IPS-18a (cell line): ENCODE results near the gene KIF5B.

ENCODE experiments used
- H3K27ac ChIP-seq: one replicate; pipeline ENCODE4 v1.5.1; 2013; ENCODE audit warnings: low read length
- H3K27me3 ChIP-seq: one replicate; pipeline ENCODE4 v1.6.1; 2013; ENCODE audit warnings: mild to moderate bottlenecking, low read length; ENCODE audit not compliant: control insufficient read depth, insufficient read depth
- H3K36me3 ChIP-seq: one replicate; pipeline ENCODE4 v1.6.1; 2013; ENCODE audit warnings: low read depth, low read length; ENCODE audit not compliant: control insufficient read depth
- H3K4me1 ChIP-seq: one replicate; pipeline ENCODE4 v1.6.1; 2013; ENCODE audit warnings: low read depth, low read length; ENCODE audit not compliant: control insufficient read depth
- H3K4me3 ChIP-seq: one replicate; pipeline ENCODE4 v1.5.1; 2013; ENCODE audit warnings: low read length
- H3K9ac ChIP-seq: one replicate; pipeline ENCODE4 v1.6.1; 2013; ENCODE audit warnings: mild to moderate bottlenecking, low read length, moderate library complexity
- H3K9me3 ChIP-seq: one replicate; pipeline ENCODE4 v1.6.1; 2013; ENCODE audit warnings: low read depth, low read length; ENCODE audit not compliant: control insufficient read depth

KIF5B gene

GRCh38 chr10:32038777-32039176 is 17.4 kb downstream of the KIF5B start:
- Histone ChIP-seq H3K9ac (no peak overlapping the region), H3K36me3 (peaks cover 80% of the 10 kb centered on the region), H3K4me3 (no peak overlapping the region), H3K4me1 (no peaks in the 10 kb centered on the region), H3K27me3 (no peaks in the 10 kb centered on the region), H3K9me3 (no peaks in the 10 kb centered on the region), H3K27ac (no peak overlapping the region)

GRCh38 chr10:32036922-32037321 is 19.3 kb downstream of the KIF5B start:
- H3K4me1 ChIP-seq = no peaks in the 10 kb centered on the region
- peaks cover 87% of the 10 kb centered on the region for H3K36me3 ChIP-seq
- H3K9me3 ChIP-seq = no peaks in the 10 kb centered on the region
- H3K9ac ChIP-seq = no peak overlapping the region
- no peak overlapping the region for H3K27ac ChIP-seq
- H3K27me3 ChIP-seq = no peaks in the 10 kb centered on the region
- H3K4me3 ChIP-seq = no peak overlapping the region

GRCh38 chr10:32035038-32035437 is 21.2 kb downstream of the KIF5B start:
- no peaks in the 10 kb centered on the region for H3K4me1 ChIP-seq
- H3K9me3 ChIP-seq = no peaks in the 10 kb centered on the region
- no peak overlapping the region for H3K4me3 ChIP-seq
- H3K27me3 ChIP-seq = no peaks in the 10 kb centered on the region
- no peak overlapping the region for H3K27ac ChIP-seq
- H3K36me3 ChIP-seq = peaks cover 95% of the 10 kb centered on the region
- H3K9ac ChIP-seq = no peak overlapping the region

GRCh38 chr10:32033171-32033570 is 23.1 kb downstream of the KIF5B start:
- Histone ChIP-seq H3K27ac (no peak overlapping the region), H3K4me1 (no peaks in the 10 kb centered on the region), H3K36me3 (peaks cover 96% of the 10 kb centered on the region), H3K9me3 (no peaks in the 10 kb centered on the region), H3K4me3 (no peak overlapping the region), H3K27me3 (no peaks in the 10 kb centered on the region), H3K9ac (no peak overlapping the region)

- peaks cover 97% of the 10 kb centered on the region for H3K36me3 ChIP-seq
- H3K9ac ChIP-seq = no peak overlapping the region
- no peaks in the 10 kb centered on the region for H3K9me3 ChIP-seq
- H3K4me3 ChIP-seq = no peak overlapping the region
- no peaks in the 10 kb centered on the region for H3K27me3 ChIP-seq
- no peaks in the 10 kb centered on the region for H3K4me1 ChIP-seq
- H3K27ac ChIP-seq = no peak overlapping the region
Observed at GRCh38 chr10:32031920-32032319, 24.3 kb downstream of the KIF5B start.

GRCh38 chr10:32031424-32031823 is 24.8 kb downstream of the KIF5B start:
- H3K36me3 ChIP-seq = peaks cover 97% of the 10 kb centered on the region
- no peaks in the 10 kb centered on the region for H3K4me1 ChIP-seq
- H3K4me3 ChIP-seq = no peak overlapping the region
- no peak overlapping the region for H3K9ac ChIP-seq
- no peaks in the 10 kb centered on the region for H3K9me3 ChIP-seq
- no peak overlapping the region for H3K27ac ChIP-seq
- no peaks in the 10 kb centered on the region for H3K27me3 ChIP-seq

GRCh38 chr10:32028710-32029109 is 27.5 kb downstream of the KIF5B start:
- Histone ChIP-seq H3K9ac (no peak overlapping the region), H3K4me1 (no peaks in the 10 kb centered on the region), H3K4me3 (no peak overlapping the region), H3K27ac (no peak overlapping the region), H3K9me3 (no peaks in the 10 kb centered on the region), H3K36me3 (peaks cover 83% of the 10 kb centered on the region), H3K27me3 (no peaks in the 10 kb centered on the region)

GRCh38 chr10:32023264-32023663 is 33.0 kb downstream of the KIF5B start:
- Histone ChIP-seq H3K4me3 (no peak overlapping the region), H3K4me1 (no peaks in the 10 kb centered on the region), H3K9me3 (no peaks in the 10 kb centered on the region), H3K36me3 (peaks cover 82% of the 10 kb centered on the region), H3K27me3 (no peaks in the 10 kb centered on the region), H3K27ac (no peak overlapping the region), H3K9ac (no peak overlapping the region)

- Histone ChIP-seq H3K9me3 (no peaks in the 10 kb centered on the region), H3K27ac (no peak overlapping the region), H3K4me3 (no peak overlapping the region), H3K4me1 (no peaks in the 10 kb centered on the region), H3K36me3 (peaks cover 95% of the 10 kb centered on the region), H3K27me3 (no peaks in the 10 kb centered on the region), H3K9ac (no peak overlapping the region)
Observed at GRCh38 chr10:32017044-32017443, 39.2 kb downstream of the KIF5B start.

- H3K36me3 ChIP-seq = peaks cover 96% of the 10 kb centered on the region
Observed at GRCh38 chr10:32015386-32015785, 40.8 kb downstream of the KIF5B start.

GRCh38 chr10:32007026-32007425 is 49.2 kb downstream of the KIF5B start:
- Histone ChIP-seq H3K9ac (no peak overlapping the region), H3K27me3 (no peaks in the 10 kb centered on the region), H3K4me1 (peaks cover 30% of the 10 kb centered on the region), H3K36me3 (peaks cover 37% of the 10 kb centered on the region), H3K27ac (no peak overlapping the region), H3K9me3 (no peaks in the 10 kb centered on the region), H3K4me3 (no peak overlapping the region)

More at GRCh38 chr10:32015386-32015785, 40.8 kb downstream of the KIF5B start:
- no peak overlapping the region for H3K27ac ChIP-seq
- H3K4me1 ChIP-seq = no peaks in the 10 kb centered on the region
- no peaks in the 10 kb centered on the region for H3K9me3 ChIP-seq
- H3K9ac ChIP-seq = no peak overlapping the region
- no peak overlapping the region for H3K4me3 ChIP-seq
- H3K27me3 ChIP-seq = no peaks in the 10 kb centered on the region

GRCh38 chr10:32005050-32005449 is 51.2 kb downstream of the KIF5B start:
- Histone ChIP-seq H3K9ac (no peak overlapping the region), H3K9me3 (no peaks in the 10 kb centered on the region), H3K4me3 (no peak overlapping the region), H3K27ac (no peak overlapping the region), H3K36me3 (peaks cover 17% of the 10 kb centered on the region), H3K4me1 (peaks cover 47% of the 10 kb centered on the region), H3K27me3 (no peaks in the 10 kb centered on the region)
